GM19397 (cell line): ENCODE results near the gene DDX11.
A peak's percentile ranks its signal among the peaks of the same experiment; 100 is the strongest.
"Not testable (repeated sequence)": the region's sequence is repeated elsewhere in the genome, so short reads cannot be mapped to it uniquely, and the experiment has no call there.

Source experiments
- ATAC-seq: cut with Tn5 transposase; IDR thresholded peaks from one replicate; pipeline ENCODE4 v1.9.1; 2021; ENCODE audit warnings: mild to moderate bottlenecking, moderate library complexity; ENCODE audit not compliant: unreplicated experiment

The DDX11 gene

DNA sequence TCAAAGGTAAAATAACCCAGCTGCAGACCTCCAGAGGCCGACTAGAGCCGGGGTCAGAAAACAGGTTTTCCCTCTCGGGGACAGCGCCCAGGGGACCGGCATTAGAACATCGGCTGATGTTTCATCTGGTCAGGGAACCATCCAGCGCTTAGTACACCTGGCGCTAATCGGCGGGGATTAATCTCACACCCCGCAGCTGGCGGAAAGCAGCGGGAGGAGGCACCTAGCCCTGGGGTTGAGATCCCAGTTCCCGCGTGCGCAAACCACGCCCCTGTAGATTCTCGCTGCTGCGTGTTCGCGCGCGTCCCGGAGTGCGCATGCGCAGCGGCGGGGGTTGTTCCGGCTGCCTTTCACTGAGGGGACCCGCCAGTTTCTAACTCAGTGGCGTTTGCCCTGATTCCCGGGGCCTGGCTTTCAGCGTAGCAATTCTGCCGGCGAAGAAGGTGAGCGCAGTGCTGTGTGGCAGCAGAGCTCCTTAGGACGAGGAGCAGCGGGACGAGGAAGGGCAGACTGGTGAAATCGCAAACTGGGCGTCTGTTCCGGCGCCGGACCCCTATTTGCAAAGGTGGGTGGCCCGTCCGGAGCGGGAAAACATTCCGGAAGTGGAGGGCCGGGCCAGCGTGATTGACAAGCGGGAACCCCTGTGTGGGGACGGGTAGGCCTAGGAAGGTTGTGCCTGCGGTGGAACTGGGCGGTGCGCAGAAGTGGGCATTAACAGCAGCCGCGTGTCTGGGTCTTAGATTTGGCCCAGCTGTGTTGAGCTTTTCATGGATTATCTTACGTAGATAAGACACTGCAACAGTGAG, at the start of gene DDX11:
DDX11 (plus strand) TSS at position 334 of the 806 bp plus-strand sequence. CDS start 4,534 bp downstream, outside the sequence.
- peak; percentile 95 for ATAC-seq

DNA sequence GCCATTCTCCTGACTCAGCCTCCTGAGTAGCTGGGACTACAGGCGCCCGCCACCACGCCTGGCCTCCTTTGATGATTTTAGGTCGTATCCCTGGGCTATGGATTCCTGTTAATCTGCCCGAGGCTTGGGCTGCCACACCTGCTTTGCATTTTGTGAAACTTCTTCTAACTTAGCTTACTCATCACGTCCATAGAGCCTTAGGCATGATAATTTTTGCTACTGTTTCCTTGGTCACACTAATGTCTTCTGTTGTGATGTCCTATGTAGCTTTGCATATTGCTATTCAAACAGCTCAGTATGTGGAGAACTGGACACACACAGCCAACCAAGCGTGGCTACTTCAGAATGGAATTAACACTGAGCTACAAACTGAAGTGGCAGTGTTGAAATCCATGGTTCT, 47.5 kb upstream of the DDX11 start:
- ATAC-seq, result no peak

DNA sequence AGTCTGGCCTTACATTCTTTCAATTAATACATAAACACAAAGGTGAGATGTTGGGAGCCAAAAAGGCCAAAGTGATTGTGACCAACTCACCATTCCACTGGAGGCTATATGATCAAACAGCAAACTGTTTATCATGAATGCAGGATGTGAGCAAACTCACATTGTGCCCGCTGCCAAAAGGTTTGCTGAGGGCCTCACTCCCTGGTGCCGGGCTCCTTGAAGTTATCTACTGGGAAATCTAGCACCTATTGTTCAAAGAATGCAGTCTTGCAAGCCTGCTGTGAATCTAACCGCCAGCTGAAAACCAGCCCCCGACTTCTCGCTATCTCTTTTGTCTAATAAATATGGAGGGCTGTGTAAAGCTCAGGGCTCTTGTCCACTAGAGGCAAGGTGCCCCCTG, 46.7 kb upstream of the DDX11 start:
- ATAC-seq, result not testable (repeated sequence)

DNA sequence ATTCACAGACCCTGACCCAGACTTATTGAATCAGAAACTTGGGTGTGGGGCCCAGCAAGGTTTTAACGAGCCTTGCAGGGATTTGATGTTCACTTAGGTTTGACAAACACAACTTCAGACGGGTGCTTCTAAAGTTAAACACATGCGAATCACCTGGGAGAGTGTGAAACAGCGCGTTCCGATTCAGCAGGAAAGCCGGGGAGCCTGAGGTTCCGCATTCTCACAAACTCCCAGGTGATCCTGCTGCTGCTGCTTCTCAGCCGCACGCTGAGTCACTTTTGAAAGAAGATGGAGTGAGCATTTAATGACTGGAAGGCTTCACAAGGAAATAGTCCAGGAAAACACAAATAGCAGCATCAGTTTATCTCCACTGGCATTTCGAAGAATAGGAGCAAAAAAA, 44.2 kb upstream of the DDX11 start:
- ATAC-seq, result no peak

DNA sequence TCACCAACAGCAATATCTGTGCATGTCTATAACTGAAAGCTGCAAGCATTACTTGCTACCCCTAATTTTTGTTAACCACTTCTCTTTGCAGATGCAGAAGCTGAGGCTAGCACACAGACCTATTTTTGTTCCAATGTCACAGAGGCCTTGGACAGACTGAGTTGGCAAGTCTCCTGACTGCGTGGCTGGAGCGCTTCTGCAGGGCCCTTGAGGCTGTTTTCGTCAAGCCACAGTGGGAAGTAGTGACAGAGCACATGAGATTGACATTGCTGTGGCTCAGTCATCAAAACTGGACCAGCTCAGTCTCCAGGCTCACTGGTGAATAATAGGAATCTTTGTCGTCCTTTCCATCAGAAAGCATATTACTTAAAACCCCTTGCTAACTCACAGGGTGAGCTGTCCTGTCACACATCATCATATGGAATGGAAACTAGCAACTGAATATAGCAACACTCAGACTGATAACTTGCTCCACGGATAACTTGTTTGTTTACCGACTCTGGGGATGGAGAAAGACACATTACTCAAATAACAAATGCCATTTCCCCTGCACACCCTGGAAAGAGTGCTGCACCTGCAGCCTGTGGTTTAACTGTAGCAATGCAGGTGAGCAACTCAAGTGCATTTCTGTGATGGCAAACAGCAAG, 43.6 kb upstream of the DDX11 start:
- ATAC-seq, result no peak

DNA sequence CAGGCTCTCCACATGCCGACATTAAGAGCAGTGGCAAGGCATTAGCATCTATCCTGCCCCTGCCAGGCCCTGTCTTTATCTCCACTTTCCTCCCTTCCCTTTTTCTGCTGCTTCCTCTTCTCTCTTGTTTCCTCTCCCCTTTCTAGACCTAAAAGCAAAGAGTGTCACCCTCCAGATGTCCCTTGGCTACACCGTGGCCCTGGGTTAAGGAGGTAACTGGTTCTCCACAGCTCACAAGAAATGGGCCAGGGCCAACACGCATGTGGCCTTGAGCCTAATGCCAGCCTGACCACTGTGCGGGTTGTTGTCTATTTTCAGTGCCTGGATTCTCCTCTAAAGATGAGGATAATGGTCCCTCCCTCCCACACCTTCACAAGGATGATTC, 41.7 kb upstream of the DDX11 start:
- ATAC-seq, result no peak

DNA sequence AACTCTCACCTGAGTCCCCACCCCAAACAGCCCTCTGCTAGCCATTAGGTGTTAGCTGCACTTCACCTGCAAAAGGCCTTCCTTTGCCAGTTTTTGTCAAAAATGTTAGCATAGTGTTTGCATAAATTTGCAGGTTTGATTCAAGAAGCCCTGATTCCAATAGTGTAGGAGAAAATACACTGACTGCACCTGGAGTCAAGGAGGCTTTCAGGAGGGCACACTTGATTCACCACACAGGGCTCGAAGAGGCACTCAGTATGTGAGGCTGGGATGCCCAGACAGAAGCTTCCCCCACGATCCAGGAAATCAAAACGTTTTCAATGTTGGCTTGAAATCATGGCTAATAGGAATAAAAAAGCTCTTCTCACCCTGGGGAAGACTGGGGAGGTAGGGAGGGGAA, 40.5 kb upstream of the DDX11 start:
- no peak for ATAC-seq

DNA sequence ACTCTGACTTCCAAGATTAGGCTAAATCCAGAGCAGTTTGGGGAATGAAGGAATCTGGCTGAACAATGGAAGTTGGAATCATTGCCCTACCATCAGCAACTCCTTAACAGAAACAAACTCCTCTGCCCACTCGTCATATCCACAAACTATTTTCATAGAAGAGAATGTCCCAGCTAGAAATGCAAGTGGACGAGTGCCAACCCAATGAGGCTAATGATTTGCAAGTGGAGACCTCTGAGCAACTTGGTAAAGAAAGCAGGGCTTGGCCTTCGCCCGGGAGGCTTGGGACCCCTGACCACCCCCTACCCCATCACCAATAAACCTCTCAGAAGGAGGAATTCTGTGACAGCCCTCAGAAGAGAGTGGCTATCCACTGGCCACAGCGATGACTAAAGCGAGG, 40.0 kb upstream of the DDX11 start:
- ATAC-seq, result no peak

DNA sequence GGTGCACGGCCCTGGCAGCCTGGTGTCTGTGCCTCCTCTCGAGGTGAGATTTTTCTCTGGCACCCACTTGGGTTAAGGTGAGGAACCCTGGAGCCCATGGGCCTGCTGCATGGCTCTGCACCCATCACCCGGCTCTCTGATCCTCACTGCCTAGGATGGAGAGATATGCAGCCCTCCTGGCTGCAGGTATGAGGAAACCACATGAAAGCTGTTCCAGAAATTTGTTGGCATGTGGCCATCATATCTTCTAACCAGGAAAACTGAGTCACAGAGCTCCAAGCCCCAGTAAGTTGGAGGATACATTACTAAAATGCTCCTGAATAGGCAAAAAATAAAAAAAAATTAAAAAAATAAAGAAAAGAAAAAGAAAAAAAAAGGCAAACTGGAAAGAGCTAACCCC, 39.3 kb upstream of the DDX11 start:
- no peak for ATAC-seq

DNA sequence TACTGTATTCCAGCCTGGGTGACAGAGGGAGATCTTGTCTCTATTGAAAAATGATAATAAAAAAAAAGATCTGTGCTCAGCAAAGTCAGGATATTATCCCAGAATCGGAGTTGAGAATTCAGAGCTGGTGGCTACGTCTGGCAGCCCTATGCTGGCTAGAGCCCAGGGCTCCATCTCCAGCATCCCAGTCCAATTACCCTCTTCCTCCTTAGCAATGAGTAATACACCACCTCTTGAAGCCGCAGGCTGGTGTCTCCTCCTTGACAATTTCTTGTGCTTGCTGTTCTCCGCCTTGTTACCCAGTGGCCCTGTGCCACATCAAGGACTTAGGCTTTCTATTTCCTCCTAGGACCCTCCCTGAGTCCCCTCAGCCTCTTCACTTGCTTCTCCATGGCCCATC, 38.4 kb upstream of the DDX11 start:
- no peak for ATAC-seq

DNA sequence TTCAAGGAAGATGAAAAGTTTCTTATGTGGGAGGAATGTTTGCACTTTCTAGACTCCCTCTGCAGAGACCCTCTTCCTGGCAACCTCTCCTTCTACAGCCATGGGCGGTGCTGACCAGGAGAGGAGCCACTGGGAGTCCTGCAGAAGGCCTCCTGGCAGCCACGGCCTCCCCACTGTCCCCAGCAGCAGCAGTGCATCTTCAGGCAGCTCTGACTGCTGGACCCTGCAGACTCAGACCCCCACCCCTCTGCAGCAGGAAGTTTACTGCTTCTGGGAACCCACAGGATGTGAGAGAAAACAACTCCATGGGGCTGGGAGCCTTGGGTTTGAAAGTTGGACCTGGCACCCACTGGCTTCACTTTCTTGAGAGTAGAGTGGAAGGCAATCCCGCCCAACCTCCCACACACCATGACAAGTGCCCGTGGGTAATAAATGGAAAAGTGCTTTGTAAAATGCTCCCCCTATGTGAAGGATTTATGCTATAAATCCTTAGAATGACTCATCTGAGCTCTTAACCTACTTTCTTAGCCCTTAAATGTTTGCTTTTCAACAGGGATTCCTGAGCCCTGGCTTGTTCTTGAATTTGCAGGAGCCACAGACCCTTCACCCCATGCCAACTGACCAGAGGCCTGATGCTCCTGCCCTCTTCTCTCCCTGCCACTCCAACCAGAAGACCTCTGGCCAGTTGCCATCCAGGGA, 37.5 kb upstream of the DDX11 start:
- ATAC-seq, result no peak

DNA sequence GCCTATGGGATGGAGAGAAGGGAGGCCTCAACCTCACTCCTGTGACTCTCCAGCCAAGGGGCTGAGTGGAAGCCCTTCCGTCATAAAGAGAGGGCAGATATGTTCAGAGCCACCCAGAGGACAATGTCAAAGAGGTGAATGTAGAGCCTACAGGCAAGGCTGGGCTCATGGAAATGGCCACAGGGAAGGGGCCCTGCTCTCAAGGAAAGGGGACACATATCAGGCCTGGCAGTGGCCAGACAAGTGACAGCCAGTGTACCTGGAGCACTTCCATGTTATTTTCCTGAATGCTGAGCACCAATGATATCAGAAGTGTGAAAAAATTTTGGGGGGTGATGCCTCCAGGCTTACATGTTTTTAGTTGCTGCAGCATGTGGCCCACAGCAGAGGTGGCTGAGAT, 36.6 kb upstream of the DDX11 start:
- ATAC-seq, result no peak

DNA sequence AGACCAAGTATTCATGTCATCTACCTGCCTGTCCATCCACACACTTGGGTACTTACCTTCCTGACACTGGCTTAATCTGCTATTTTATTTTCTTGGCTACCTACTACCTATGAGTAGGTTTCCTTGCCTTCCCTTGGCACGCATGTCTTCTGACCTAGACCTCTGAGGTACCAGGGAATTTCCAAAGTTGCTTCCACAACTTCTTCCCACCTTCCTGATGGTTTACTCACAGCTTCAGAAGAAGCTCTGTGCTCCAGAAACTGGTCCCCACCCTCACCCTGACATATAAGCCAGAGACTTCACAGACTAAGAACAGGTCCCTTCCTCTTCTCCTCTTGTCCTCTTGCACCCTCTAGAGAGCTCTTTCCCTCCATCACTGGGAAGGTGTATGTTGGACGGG, 35.7 kb upstream of the DDX11 start:
- ATAC-seq, result no peak

DNA sequence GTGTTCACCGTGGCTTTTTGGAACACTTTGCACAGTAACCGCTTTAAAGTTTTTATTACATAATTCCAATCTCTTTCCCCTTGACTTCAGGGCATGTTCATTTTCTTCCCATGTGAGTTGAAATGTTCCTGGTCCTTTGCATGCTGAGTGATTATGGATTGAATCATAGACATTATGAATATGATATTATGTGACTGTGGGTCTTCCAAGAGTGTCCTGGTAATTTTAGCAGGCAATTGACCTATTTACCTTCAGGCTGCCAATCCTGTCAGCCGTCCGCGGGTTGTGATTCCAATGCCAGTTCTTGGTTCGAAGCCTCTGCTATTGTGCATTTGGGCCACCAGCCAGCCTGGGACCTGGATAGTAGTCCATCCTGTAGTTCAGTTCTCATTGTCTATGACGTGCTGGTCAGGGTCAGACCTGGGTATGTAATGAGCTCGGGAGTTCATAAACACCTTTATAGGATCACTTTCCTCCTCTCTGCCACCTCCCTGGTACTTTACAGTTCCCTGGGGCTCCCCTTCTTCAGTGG, 32.6 kb upstream of the DDX11 start:
- no peak for ATAC-seq

DNA sequence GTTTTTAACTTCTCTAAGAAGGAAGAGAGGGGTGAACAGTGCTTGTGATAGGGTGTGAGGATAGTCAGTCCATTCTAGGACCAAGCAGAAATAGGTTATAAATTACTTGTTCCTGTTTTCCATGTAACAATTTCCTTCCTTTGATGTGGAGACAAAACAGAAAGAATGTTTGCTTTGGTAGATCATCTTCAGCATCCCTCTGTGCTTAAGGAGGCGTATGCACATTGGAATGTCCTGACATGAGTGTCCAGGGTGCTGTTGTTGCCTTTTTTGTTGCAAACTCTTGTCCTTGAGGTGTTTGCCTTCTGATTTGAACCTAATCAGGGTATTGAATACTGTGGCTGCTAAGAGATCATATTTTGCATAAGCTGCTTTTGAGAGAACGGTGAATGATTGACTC, 23.5 kb upstream of the DDX11 start:
- not testable (repeated sequence) for ATAC-seq

DNA sequence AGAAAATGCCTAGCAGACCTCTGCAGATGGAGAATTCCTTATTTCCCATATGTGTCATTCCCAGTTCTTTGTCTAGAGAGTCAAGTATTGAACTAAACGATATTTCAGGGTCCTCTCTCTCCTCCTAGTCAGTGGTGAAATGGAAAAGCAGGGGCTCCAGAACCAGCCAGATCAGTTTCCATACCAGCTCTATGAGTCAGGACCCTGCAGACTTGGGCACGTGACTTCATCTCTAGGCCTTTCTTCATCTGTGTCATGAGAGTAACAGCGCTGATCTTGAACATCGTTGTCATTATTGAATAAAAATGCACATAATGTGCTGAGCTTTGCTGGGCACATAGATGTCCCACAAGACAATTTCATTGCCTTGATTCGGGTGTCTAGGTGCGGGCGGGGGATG, 23.1 kb upstream of the DDX11 start:
- ATAC-seq, result not testable (repeated sequence)

DNA sequence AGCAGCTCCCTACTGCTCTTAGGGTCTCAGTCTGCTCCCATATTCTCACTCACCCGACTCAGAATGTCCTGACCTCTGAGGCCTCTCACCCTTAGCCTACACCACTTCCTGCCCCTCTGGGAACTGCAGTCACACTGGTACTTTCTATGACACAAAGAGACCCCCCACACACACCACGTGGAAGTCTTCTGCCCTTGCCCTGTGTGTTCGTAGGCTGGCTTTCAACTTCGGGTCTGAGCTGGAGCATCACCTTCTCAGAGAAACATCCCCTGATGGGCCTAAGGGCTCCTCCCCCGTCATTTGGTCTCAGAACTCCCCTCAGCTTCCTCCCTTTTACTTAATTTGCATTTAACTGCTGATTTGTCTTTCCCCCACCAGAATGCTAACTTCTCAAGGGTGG, 22.0 kb upstream of the DDX11 start:
- peak; percentile 79 for ATAC-seq

DNA sequence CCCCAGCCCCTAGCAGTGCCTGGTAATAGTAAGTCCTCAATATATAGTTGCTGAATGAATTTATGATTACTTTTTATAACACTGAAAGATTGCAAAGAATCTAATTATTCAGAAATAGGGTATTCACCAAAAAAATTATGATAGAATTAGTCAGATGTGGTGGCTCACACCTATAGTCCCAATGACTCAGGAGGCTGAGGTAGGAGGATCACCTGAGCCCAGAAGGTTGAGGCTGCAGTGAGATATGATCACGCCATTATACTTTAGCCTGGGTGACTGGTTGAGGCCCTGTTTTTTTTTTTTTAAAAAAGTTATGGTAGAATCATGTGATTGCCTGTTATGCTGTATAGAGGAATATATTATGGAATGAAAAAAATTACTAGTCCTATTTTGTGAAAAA, 21.5 kb upstream of the DDX11 start:
- not testable (repeated sequence) for ATAC-seq

DNA sequence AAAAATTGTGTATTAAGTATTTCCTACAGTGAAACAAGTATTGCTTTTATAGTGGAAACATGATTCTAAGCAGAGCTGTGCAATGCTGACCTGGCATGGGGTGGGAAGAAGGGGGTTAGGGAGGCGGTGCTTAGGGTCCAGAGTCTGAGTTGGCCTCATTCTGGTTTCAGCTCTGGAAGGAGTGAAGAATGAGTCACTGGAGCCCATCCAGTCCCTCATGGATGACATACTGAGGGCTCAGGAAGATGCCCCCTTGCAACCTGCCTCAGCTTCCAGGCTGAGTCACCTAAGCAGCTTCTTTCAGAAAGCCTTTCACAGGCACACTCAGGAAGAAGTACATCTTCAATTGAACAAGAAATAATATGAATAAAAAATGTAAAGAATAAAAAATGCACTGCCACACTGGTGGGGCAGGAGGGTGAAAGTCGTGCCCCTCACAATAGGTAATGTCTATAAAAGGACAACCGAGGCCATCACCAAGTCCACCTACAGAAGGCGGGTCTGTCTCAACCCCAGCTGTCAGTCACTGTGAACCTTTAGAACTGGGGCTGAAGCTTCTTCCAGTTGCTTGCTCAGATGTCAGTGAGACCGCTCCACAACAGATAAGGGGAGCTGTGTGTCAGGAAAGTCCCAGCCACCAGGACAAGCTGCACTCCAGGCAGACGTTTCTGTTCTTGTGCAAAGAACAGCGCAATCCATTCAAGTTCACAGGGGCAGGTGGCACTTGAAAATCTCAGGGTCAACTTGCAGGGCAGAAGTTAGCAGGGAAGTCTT, 20.8 kb upstream of the DDX11 start:
- ATAC-seq, result not testable (repeated sequence)

DNA sequence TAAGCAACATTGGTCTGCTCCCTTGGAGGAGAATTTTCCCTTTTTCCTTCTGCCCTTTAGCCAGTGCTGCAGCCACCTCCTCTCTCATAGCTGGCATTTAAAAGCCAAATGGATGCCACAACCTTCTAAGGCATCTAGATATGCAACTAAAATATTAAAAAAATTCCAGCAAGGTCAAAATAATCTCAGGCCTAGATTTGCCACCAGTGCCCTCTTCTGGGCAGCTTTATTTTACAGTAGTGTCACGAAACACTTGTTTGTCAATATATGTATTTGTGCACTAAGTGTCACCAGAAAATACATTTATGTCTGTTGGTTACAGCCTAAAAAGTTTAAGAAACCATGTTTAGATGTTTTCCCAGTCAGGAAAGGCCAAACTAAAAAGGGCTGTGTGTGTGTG, 19.7 kb upstream of the DDX11 start:
- ATAC-seq, result not testable (repeated sequence)

DNA sequence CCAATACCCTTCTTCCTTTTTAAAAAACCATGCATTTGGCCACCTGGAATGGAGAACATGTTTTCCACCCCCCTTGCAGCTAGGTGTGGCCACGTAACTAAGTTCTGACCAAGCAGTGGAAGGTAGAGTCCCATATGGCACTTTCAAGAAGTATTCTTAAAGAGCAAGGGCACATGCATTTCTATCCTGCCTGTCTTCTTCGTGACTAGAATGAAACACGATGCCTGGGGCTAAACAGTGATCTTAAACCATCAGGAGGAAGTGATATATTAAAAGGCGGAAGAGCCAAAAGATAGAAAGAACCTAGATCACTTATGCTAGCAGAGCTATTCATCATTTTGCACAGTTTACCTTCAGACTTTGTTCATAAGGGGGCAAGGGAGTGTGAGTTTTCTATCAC, 16.0 kb upstream of the DDX11 start:
- no peak for ATAC-seq
